Activated gamma-delta T cell treated with anti-CD3 and anti-CD28 coated beads, Interleukin-2, amount 50 U/mL, for 16 hours (primary cell): ENCODE data around the gene SLCO1A2.
"Not testable (repeated sequence)": the region's sequence is repeated elsewhere in the genome, so short reads cannot be mapped to it uniquely, and the experiment has no call there.

ENCODE experiments used
- DNase-seq: peaks from one replicate; pipeline ENCODE4 v3.0.0-alpha.2; 2020; ENCODE audit warnings: low read depth

SLCO1A2 gene, protein sequence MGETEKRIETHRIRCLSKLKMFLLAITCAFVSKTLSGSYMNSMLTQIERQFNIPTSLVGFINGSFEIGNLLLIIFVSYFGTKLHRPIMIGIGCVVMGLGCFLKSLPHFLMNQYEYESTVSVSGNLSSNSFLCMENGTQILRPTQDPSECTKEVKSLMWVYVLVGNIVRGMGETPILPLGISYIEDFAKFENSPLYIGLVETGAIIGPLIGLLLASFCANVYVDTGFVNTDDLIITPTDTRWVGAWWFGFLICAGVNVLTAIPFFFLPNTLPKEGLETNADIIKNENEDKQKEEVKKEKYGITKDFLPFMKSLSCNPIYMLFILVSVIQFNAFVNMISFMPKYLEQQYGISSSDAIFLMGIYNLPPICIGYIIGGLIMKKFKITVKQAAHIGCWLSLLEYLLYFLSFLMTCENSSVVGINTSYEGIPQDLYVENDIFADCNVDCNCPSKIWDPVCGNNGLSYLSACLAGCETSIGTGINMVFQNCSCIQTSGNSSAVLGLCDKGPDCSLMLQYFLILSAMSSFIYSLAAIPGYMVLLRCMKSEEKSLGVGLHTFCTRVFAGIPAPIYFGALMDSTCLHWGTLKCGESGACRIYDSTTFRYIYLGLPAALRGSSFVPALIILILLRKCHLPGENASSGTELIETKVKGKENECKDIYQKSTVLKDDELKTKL

GRCh38 chr12:21334771-21335325 is at the start of gene SLCO1A2:
Gene SLCO1A2, minus strand, starts transcription at chr12:21334917. Its CDS starts 270 bp downstream, at chr12:21334647.
- DNase-seq: no peak

- no peak for DNase-seq
Measured at GRCh38 chr12:21384261-21384660, 49.5 kb upstream of the SLCO1A2 start.

GRCh38 chr12:21381320-21381719 is 46.6 kb upstream of the SLCO1A2 start:
- not testable (repeated sequence) for DNase-seq

DNA sequence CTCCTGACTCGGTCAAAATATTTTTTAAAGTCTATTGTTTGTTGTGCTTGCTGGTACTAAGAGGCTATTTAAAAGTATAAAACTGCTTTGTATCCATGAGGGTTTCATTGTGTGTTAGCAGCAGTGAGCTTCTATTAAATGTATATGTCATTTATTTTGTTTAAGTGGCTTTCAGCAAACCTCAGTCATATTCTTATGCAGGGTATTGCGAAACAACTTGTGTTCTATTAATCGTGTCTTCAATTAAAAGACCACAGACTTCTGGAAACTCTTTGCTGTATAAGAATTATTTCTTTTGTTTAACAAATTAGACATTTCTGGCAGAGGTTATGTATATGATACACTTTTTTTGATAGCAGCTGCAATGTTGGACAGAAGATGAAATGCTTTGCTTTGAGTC is 44.5 kb upstream of the SLCO1A2 start:
- no peak for DNase-seq

- DNase-seq: no peak
Measured at GRCh38 chr12:21372602-21373001, 37.9 kb upstream of the SLCO1A2 start, which contains the start of gene IAPP. Gene IAPP, plus strand, starts transcription at chr12:21372902. Its CDS starts 450 bp downstream, at chr12:21373352.

GRCh38 chr12:21370845-21371449 is 36.2 kb upstream of the SLCO1A2 start:
- no peak for DNase-seq

DNA sequence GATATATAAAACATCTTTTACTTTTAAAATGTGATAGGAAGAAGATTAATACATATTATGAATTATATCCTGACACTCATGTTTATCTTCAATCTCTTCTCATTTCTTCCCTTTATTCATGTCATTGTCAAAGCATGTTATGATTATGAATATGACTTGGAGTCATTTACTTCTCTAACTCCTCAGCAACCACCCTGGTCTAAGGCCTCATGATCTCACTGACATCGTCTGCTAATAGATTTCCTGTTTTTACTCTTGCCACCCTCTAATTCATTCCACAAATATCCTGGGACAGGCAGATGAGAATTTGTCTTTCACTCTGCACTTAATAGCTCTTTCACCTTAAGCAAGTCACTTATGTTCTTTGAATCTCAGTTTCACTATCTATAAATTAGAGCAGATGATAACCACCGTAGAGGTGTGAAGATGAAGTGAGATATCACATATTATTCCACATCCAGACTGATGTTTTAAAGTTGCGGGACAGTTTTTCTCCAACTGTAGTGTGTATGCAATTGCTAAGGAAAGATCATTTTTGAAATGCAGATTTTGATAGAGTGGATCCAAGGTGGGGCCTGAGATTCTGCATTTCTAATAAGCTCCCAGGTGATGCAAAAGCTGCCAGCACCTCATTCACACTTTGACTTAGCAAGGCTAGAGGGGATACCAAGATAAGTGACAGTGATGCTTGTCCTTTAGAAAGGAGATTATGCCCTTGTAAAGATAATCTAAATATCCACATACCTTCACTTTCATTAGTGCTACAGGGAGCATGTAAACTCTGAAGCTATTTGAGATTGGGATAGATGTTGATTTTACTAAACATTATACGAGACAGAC is 34.6 kb upstream of the SLCO1A2 start:
- DNase-seq: no peak

DNA sequence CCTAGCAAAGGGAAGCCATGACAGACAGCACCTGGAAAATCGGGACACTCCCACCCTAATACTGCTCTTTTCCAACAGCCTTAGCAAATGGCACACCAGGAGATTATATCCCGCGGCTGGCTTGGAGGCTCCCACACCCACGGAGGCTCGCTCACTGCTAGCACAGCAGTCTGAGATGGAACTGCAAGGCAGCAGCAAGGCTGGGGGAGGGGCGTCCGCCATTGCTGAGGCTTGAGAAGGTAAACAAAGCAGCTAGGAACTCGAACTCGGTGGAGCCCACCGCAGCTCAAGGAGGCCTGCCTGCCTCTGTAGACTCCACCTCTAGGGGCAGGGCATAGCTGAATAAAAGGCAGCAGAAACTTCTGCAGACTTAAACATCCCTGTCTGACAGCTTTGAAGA is 25.9 kb upstream of the SLCO1A2 start:
- DNase-seq: not testable (repeated sequence)

- no peak for DNase-seq
Measured at GRCh38 chr12:21354641-21355040, 19.9 kb upstream of the SLCO1A2 start.

- DNase-seq: no peak
Measured at GRCh38 chr12:21353948-21354347, 19.2 kb upstream of the SLCO1A2 start.

- no peak for DNase-seq
Measured at GRCh38 chr12:21353487-21353886, 18.8 kb upstream of the SLCO1A2 start.

- no peak for DNase-seq
Measured at GRCh38 chr12:21350975-21351374, 16.3 kb upstream of the SLCO1A2 start.

DNA sequence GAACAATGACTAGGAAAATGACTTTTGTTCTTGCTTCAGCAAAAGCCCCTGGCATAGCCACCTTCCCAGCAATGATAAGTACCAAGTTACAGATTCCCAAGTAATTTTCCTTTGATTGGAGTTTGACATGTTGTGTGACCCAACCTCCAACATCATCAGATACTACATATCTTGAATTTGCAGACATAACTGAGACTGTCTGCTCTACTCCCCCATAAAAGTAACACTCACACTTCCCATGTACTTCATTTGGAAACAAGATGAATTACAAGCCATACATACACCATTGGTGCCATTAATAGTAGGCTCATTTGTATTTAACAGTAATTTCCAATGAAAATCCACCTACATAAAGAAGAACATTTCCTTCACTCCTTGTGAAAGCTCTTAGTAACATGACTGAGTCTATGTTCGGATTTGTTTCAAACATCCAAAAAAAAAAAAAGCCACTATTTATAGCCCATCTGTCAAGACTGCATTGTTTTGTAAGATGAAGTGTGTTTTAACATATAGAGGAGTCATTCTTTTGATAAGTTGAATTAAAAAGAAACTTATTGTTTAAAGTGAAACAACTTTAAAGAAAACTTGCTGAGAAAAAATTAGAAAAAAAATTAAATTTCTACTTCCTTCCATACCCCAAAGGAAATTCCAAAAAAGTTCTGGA is 12.0 kb upstream of the SLCO1A2 start:
- DNase-seq: no peak

- no peak for DNase-seq
Measured at GRCh38 chr12:21343636-21344035, 8.9 kb upstream of the SLCO1A2 start.

GRCh38 chr12:21341769-21342168 is 7.1 kb upstream of the SLCO1A2 start:
- DNase-seq: no peak

- DNase-seq: no peak
Measured at GRCh38 chr12:21340403-21340802, 5.7 kb upstream of the SLCO1A2 start.

DNA sequence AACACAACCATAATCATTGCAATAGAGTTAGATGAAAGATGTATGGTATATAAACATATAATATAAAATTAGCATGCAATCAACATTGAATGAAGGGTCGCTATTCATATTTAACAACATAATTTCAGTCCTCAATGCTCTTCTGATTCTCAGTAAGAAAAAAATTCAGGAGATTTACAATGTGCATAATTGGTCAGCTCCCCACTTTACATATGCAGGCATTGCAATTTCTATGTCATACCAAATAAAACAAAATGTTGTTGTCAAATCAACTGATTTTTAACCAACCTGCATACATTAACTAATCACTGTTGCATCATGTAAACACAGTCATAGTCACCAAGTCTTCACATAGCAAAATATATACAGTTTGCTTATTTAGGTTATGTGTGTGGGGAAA is 5.2 kb upstream of the SLCO1A2 start:
- DNase-seq: no peak

- DNase-seq: no peak
Measured at GRCh38 chr12:21337959-21338744, 3.4 kb upstream of the SLCO1A2 start.

DNA sequence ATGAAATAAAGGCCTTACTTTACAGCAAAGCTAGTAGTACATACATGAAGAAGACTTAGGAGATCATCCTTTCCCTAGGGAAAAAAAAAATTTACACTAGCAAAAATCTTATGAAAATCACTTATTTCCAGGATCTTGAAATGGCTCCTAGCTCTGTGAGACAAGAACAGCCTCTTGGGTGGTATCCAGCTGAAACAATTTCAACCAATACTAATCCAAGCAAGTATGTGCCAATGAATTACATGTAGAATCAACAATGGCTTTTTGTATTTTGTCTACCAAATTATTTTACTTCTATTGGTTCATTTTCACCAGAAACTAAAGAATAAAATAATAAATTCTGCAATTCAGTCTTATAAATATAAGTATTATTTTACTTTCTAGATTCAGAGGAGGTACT is 2.7 kb upstream of the SLCO1A2 start:
- DNase-seq: no peak

DNA sequence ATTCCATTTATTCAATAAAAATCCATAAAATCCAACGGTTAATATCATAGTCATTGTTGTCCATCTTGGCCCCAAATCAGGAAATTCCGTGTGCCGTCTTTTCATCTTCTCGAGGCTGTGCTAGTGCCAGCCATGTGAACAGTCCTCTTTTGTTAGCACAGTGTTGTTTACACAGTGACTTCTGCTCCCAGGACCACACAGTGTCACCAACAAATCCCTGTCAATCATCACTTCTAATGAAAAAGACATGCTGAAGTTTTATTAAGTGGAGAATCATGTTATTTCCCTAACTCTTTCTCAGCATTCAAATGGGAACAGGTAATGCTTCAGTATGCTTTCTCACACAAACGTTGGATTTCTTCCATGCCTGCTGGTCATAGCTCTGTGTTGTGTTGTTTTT is 1.9 kb upstream of the SLCO1A2 start:
- no peak for DNase-seq
